ENCODE data around the gene SYT2. TPM values are rescaled to one million over a fixed set of nuclear protein-coding genes. Genes with fewer than 3 reads are reported as not detected.
A peak's percentile ranks its signal among the peaks of the same experiment; 100 is the strongest.
"Not testable (repeated sequence)": the region's sequence is repeated elsewhere in the genome, so short reads cannot be mapped to it uniquely, and the experiment has no call there.

The SYT2 gene
- total and polyA plus RNA-seq, 5 donors from 2014 or later = 0.05 TPM; not detected in 3

DNA sequence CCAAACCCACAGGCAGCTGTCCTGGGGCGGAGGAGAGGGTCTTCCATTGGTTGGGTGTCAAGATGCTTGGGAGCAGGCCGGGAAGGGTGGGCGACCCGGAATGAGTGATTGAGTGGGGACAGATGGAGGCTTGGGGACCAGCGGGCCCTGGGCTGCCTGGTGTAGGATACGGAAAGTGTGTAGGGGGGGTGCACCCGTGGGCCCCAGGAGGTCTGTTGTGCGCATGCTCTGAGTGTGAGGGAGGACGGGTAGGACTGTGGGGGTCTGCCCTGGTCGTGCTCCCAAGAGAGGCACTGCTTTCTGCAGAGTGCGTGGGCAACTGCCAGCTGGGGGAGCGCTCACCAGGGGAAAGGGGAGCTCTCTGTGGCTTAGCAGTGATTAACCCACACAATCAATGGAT lies 86.8 kb downstream of the SYT2 start:
- H3K9me3 ChIP-seq (ENCODE audit: control insufficient read depth in 2 of 2, low read length in 2 of 2); H3K36me3 Mint-ChIP-seq; H3K27me3 Mint-ChIP-seq; H3K4me3 Mint-ChIP-seq; H3K4me3 ChIP-seq (ENCODE audit: low read depth, low read length); H3K27ac Mint-ChIP-seq; DNase-seq; H3K27ac ChIP-seq (ENCODE audit: insufficient read depth, low read length, poor library complexity, severe bottlenecking); ATAC-seq (ENCODE audit: low read depth in 2 of 2); H3K9me3 Mint-ChIP-seq; H3K36me3 ChIP-seq (ENCODE audit: control insufficient read depth, insufficient read depth, low read length); H3K27me3 ChIP-seq (ENCODE audit: control insufficient read depth, insufficient read depth, low read length): not testable (repeated sequence)
- H3K4me1 Mint-ChIP-seq = peaks cover 0 to 18% (median 5%) of the 10 kb centered on the region in 4 donors
- H3K4me1 ChIP-seq (ENCODE audit: control insufficient read depth, insufficient read depth, low read length, poor library complexity, severe bottlenecking) = peaks cover 30% of the 10 kb centered on the region

DNA sequence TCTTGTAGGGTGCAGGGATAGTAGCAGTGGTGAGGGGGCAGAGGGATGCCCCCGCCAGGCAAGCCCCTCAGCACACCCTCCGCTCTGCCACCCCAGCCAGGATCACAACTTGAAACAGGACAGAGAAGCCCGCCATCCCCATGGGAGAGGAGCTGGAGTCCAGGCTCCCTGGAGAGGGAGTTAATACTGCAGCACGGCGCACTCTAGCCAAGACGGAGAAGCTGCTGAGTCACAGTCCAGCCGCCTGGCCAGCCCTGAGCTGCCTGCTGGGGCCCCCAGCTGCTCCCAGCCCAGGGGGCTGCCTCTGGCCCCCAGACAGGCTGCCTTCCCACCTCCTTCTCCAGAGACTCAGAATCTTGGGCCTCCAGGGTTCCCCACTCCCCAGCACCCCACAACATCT lies 87.2 kb downstream of the SYT2 start:
- H3K27me3 ChIP-seq (ENCODE audit: control insufficient read depth, insufficient read depth, low read length) = no peaks in the 10 kb centered on the region
- no peak overlapping the region for H3K27ac Mint-ChIP-seq

DNA sequence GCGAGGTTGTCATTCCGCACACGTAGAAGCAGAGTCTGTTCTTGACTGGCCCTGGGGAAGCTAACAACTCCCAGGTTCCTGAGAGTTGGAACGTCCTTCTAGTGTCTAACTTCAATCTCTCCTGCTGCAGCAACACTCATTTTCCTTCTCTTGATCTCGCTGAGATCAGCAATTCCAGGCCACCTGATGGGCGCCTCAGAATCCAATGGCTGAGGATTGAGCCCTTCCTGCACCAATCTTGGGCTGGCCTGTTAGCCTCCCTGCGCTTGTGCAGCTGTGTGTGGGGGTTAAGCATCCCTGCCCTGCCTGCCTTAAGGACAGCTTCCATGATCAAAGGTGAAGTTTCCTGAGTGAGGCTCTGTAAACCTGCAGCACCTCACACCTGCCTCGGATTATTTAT lies 87.9 kb downstream of the SYT2 start:
- H3K9me3 Mint-ChIP-seq = peaks cover 0 to 2% (median 0%) of the 10 kb centered on the region in 7 donors
- Histone ChIP-seq H3K27me3 (ENCODE audit: control insufficient read depth, insufficient read depth, low read length) (no peaks in the 10 kb centered on the region), H3K4me1 (ENCODE audit: control insufficient read depth, insufficient read depth, low read length, poor library complexity, severe bottlenecking) (peaks cover 19% of the 10 kb centered on the region), H3K27ac (ENCODE audit: insufficient read depth, low read length, poor library complexity, severe bottlenecking) (no peak overlapping the region), H3K36me3 (ENCODE audit: control insufficient read depth, insufficient read depth, low read length) (no peaks in the 10 kb centered on the region), H3K4me3 (ENCODE audit: low read depth, low read length) (no peak overlapping the region), H3K9me3 (ENCODE audit: control insufficient read depth in 2 of 2, low read length in 2 of 2) (no peaks in the 10 kb centered on the region)
- H3K4me3 Mint-ChIP-seq = no peak overlapping the region
- peaks cover 0 to 7% (median 0%) of the 10 kb centered on the region in 4 donors for H3K4me1 Mint-ChIP-seq
- H3K27me3 Mint-ChIP-seq = no peaks in the 10 kb centered on the region
- H3K36me3 Mint-ChIP-seq = no peaks in the 10 kb centered on the region
- no peak for DNase-seq
- no peak for ATAC-seq (ENCODE audit: low read depth in 2 of 2)
- no peak overlapping the region for H3K27ac Mint-ChIP-seq

More for the DNA sequence above, 87.2 kb downstream of the SYT2 start:
- no peaks in the 10 kb centered on the region for H3K36me3 Mint-ChIP-seq
- ATAC-seq (ENCODE audit: low read depth in 2 of 2) (no peak), DNase-seq (no peak)
- no peaks in the 10 kb centered on the region for H3K9me3 ChIP-seq (ENCODE audit: control insufficient read depth in 2 of 2, low read length in 2 of 2)
- H3K4me1 Mint-ChIP-seq = peaks cover 0 to 14% (median 5%) of the 10 kb centered on the region in 4 donors
- no peak overlapping the region for H3K4me3 ChIP-seq (ENCODE audit: low read depth, low read length)
- peaks cover 26% of the 10 kb centered on the region for H3K4me1 ChIP-seq (ENCODE audit: control insufficient read depth, insufficient read depth, low read length, poor library complexity, severe bottlenecking)
- no peak overlapping the region for H3K27ac ChIP-seq (ENCODE audit: insufficient read depth, low read length, poor library complexity, severe bottlenecking)
- H3K9me3 Mint-ChIP-seq = no peaks in the 10 kb centered on the region
- H3K27me3 Mint-ChIP-seq = no peaks in the 10 kb centered on the region
- H3K36me3 ChIP-seq (ENCODE audit: control insufficient read depth, insufficient read depth, low read length) = no peaks in the 10 kb centered on the region
- H3K4me3 Mint-ChIP-seq = no peak overlapping the region

DNA sequence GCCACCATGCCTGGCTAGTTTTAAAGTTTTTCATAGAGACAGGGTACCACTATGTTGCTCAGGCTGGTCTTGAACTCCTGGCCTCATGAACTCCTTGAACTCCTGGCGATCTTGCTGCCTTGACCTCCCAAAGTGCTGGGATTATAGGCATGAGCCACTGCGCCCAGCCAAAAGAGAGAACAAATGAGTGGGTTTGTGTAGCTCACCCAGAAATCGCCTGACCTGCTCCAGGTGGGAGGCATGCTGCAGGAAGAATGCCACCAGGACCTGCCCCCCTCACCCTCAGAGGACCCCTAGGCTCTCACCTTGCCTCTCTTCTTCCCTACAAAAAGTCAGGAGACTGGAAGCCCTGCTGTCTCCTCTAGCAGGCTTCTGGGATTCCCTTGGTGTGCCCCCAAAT lies 88.8 kb downstream of the SYT2 start:
- H3K27me3 ChIP-seq (ENCODE audit: control insufficient read depth, insufficient read depth, low read length) = no peaks in the 10 kb centered on the region
- Mint-ChIP-seq H3K4me3 (no peak overlapping the region), H3K9me3 (peaks cover 0 to 2% (median 0%) of the 10 kb centered on the region in 7 donors), H3K36me3 (peaks cover 3% of the 10 kb centered on the region), H3K27ac (peak overlapping the region in 1 of 3 donors; percentile 62), H3K4me1 (peaks cover 0 to 5% (median 2%) of the 10 kb centered on the region in 4 donors), H3K27me3 (no peaks in the 10 kb centered on the region)
- no peaks in the 10 kb centered on the region for H3K36me3 ChIP-seq (ENCODE audit: control insufficient read depth, insufficient read depth, low read length)
- H3K4me1 ChIP-seq (ENCODE audit: control insufficient read depth, insufficient read depth, low read length, poor library complexity, severe bottlenecking) = peaks cover 16% of the 10 kb centered on the region
- H3K9me3 ChIP-seq (ENCODE audit: control insufficient read depth in 2 of 2, low read length in 2 of 2) = no peaks in the 10 kb centered on the region
- DNase-seq (no peak), ATAC-seq (ENCODE audit: low read depth in 2 of 2) (no peak)
- no peak overlapping the region for H3K4me3 ChIP-seq (ENCODE audit: low read depth, low read length)
- H3K27ac ChIP-seq (ENCODE audit: insufficient read depth, low read length, poor library complexity, severe bottlenecking) = no peak overlapping the region

DNA sequence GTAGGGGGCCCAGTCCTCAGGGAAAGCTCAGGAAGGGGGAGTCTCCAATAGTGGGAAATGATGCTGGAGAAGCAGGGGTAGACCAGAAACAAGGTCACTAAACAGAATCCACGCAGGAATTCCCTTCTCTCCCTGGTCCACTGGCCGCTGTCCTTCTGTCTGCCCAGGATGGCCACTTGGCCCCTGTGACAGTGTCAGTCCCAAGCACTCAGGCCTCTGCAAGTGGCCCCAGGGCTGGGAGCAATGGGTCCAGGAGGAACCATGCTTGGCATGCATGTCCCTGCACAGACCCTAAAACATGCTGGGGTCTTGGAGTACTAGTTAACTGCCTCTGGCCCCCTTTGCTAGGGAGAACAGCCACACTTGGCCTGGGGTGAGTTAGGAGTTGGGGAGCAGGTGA lies 90.2 kb downstream of the SYT2 start:
- not testable (repeated sequence) for DNase-seq; H3K4me1 ChIP-seq (ENCODE audit: control insufficient read depth, insufficient read depth, low read length, poor library complexity, severe bottlenecking); H3K36me3 Mint-ChIP-seq; H3K27ac Mint-ChIP-seq; H3K27ac ChIP-seq (ENCODE audit: insufficient read depth, low read length, poor library complexity, severe bottlenecking); H3K27me3 Mint-ChIP-seq; H3K9me3 ChIP-seq (ENCODE audit: control insufficient read depth in 2 of 2, low read length in 2 of 2); H3K9me3 Mint-ChIP-seq; H3K4me3 ChIP-seq (ENCODE audit: low read depth, low read length); H3K4me3 Mint-ChIP-seq; ATAC-seq (ENCODE audit: low read depth in 2 of 2); H3K27me3 ChIP-seq (ENCODE audit: control insufficient read depth, insufficient read depth, low read length); H3K36me3 ChIP-seq (ENCODE audit: control insufficient read depth, insufficient read depth, low read length)
- H3K4me1 Mint-ChIP-seq = peaks cover 0 to 16% (median 5%) of the 10 kb centered on the region in 4 donors

DNA sequence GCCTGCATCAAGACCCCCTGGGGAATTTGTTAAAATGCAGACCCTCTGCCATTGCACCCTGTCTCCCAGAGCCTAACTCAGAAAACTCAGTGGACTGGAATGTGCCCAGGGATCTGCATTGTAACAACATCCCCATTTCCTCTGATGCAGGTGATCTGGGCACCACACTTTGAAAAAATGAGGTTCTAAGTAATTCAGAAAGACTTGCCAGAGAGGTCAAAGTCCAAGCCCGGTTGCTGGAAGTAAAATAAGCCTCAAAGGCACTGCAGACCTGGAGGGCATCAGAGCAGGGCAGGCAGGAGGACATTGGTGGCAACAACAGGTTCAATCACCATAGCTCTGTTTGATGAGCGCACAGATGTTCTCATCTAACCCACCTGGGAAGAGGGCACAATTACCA lies 90.7 kb downstream of the SYT2 start:
- Mint-ChIP-seq H3K4me1 (peaks cover 0 to 16% (median 5%) of the 10 kb centered on the region in 4 donors), H3K27ac (peak overlapping the region in 1 of 3 donors; percentile 28), H3K9me3 (peaks cover 0 to 2% (median 0%) of the 10 kb centered on the region in 7 donors), H3K27me3 (no peaks in the 10 kb centered on the region), H3K4me3 (no peak overlapping the region), H3K36me3 (peaks cover 6% of the 10 kb centered on the region)
- DNase-seq (no peak), ATAC-seq (ENCODE audit: low read depth in 2 of 2) (no peak)
- Histone ChIP-seq H3K4me1 (ENCODE audit: control insufficient read depth, insufficient read depth, low read length, poor library complexity, severe bottlenecking) (no peaks in the 10 kb centered on the region), H3K27me3 (ENCODE audit: control insufficient read depth, insufficient read depth, low read length) (no peaks in the 10 kb centered on the region), H3K4me3 (ENCODE audit: low read depth, low read length) (no peak overlapping the region), H3K9me3 (ENCODE audit: control insufficient read depth in 2 of 2, low read length in 2 of 2) (no peaks in the 10 kb centered on the region), H3K27ac (ENCODE audit: insufficient read depth, low read length, poor library complexity, severe bottlenecking) (no peak overlapping the region), H3K36me3 (ENCODE audit: control insufficient read depth, insufficient read depth, low read length) (no peaks in the 10 kb centered on the region)

DNA sequence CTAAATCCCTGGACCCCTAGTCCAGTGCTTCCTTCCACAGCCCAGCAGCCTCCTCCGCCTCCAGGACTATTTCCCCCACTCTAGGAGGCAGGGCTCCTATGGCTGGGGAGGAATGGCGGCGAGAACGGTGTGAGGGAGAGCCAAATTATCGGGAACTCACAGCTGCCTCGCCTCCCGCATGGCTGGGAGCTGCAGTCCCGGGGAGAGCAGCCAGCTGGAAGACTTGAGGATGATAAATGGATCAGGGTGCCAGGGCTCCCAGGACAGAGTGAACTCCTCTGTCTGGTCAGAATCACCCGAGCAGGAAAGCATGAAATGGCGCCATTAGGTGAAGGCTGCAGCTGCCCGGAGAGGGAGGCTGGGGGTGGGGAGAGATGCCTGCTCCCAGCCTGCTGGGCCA lies 91.2 kb downstream of the SYT2 start:
- not testable (repeated sequence) for H3K4me3 Mint-ChIP-seq; H3K36me3 ChIP-seq (ENCODE audit: control insufficient read depth, insufficient read depth, low read length); H3K36me3 Mint-ChIP-seq; H3K9me3 Mint-ChIP-seq; DNase-seq; H3K27ac ChIP-seq (ENCODE audit: insufficient read depth, low read length, poor library complexity, severe bottlenecking); H3K27me3 ChIP-seq (ENCODE audit: control insufficient read depth, insufficient read depth, low read length); H3K4me1 ChIP-seq (ENCODE audit: control insufficient read depth, insufficient read depth, low read length, poor library complexity, severe bottlenecking); H3K27me3 Mint-ChIP-seq; H3K4me3 ChIP-seq (ENCODE audit: low read depth, low read length); ATAC-seq (ENCODE audit: low read depth in 2 of 2); H3K9me3 ChIP-seq (ENCODE audit: control insufficient read depth in 2 of 2, low read length in 2 of 2)
- H3K27ac Mint-ChIP-seq = peak overlapping the region in 1 of 3 donors; percentile 28
- peaks cover 0 to 16% (median 5%) of the 10 kb centered on the region in 4 donors for H3K4me1 Mint-ChIP-seq

DNA sequence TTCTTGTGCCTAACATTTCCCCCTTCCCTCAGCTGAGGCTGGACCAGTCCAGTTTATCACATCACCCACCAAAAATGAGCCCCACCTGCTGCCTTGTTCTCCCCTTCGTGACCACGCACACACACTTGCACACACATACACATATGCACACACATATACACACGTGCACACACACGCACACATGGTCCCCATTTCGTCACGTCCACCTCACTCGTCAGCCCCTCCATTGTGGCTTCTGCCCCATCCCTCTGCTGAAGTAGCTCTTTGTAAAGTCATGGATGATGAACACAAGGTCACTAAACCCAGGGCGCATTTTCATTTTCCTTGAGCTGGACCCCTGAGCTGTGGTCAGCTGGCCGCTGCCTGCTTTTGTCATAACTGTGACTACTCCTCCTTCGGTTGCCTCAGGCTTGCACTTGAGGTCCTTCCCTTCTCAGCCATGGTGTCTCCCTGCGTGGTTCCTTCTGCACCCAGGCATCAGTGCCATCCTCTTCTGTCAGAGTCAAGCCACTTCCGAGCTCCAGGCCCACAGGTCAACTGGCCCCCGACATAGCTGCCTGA lies 93.8 kb downstream of the SYT2 start:
- H3K27me3 Mint-ChIP-seq = no peaks in the 10 kb centered on the region

More for the DNA sequence above, 93.8 kb downstream of the SYT2 start:
- peaks cover 6% of the 10 kb centered on the region for H3K36me3 Mint-ChIP-seq
- Histone ChIP-seq H3K27me3 (ENCODE audit: control insufficient read depth, insufficient read depth, low read length) (no peaks in the 10 kb centered on the region), H3K4me1 (ENCODE audit: control insufficient read depth, insufficient read depth, low read length, poor library complexity, severe bottlenecking) (no peaks in the 10 kb centered on the region), H3K9me3 (ENCODE audit: control insufficient read depth in 2 of 2, low read length in 2 of 2) (no peaks in the 10 kb centered on the region), H3K27ac (ENCODE audit: insufficient read depth, low read length, poor library complexity, severe bottlenecking) (no peak overlapping the region), H3K36me3 (ENCODE audit: control insufficient read depth, insufficient read depth, low read length) (no peaks in the 10 kb centered on the region), H3K4me3 (ENCODE audit: low read depth, low read length) (no peak overlapping the region)
- H3K4me3 Mint-ChIP-seq = no peak overlapping the region
- H3K9me3 Mint-ChIP-seq = peaks cover 0 to 2% (median 0%) of the 10 kb centered on the region in 7 donors
- peaks cover 0 to 16% (median 5%) of the 10 kb centered on the region in 4 donors for H3K4me1 Mint-ChIP-seq
- DNase-seq = no peak
- ATAC-seq (ENCODE audit: low read depth in 2 of 2) = peak in 1 of 2 donors; percentile 18
- no peak overlapping the region for H3K27ac Mint-ChIP-seq

Data from CD4-positive, CD25-positive, alpha-beta regulatory T cell (primary cell).